Nephron progenitor cell (in vitro differentiated cells): ENCODE measurements around the gene MTERF4.

Experiments used
- DNase-seq: peaks from one replicate; pipeline ENCODE4 v3.0.0; 2021
- H3K27ac Mint-ChIP-seq: 2 replicates; pipeline ENCODE4 v1.8.0; 2021; ENCODE audit warnings: mild to moderate bottlenecking, moderate library complexity, mixed read lengths
- H3K27me3 Mint-ChIP-seq: 2 replicates; pipeline ENCODE4 v1.8.0; 2021; ENCODE audit warnings: mild to moderate bottlenecking, low read depth, mixed read lengths; ENCODE audit not compliant: poor library complexity
- H3K36me3 Mint-ChIP-seq: 2 replicates; pipeline ENCODE4 v1.8.0; 2021; ENCODE audit warnings: low read depth, mixed read lengths
- H3K4me1 Mint-ChIP-seq: 2 replicates; pipeline ENCODE4 v1.8.0; 2021; ENCODE audit warnings: mixed read lengths
- H3K4me3 Mint-ChIP-seq: 2 replicates; pipeline ENCODE4 v1.8.0; 2021; ENCODE audit warnings: mild to moderate bottlenecking, moderate library complexity, mixed read lengths
- H3K9me3 Mint-ChIP-seq: 2 replicates; pipeline ENCODE4 v1.8.0; 2021; ENCODE audit warnings: mild to moderate bottlenecking, moderate library complexity, mixed read lengths
- CTCF ChIP-seq: fragments of 200-600 bp; sonication (generic); IDR thresholded peaks from 2 replicates; pipeline ENCODE4 v1.5.0; 2021; ENCODE audit warnings: antibody characterized with exemption

The MTERF4 gene

GRCh38 chr2:241140445-241140840 is 38.4 kb upstream of the MTERF4 start:
- Mint-ChIP-seq H3K36me3 (no peaks in the 10 kb centered on the region), H3K27me3 (peaks cover 3% of the 10 kb centered on the region), H3K4me1 (no peaks in the 10 kb centered on the region), H3K27ac (peak overlapping the region; percentile 74), H3K9me3 (no peaks in the 10 kb centered on the region), H3K4me3 (no peak overlapping the region)
- DNase-seq, result no peak
- no peak for TF ChIP-seq CTCF

- Mint-ChIP-seq H3K4me1 (no peaks in the 10 kb centered on the region), H3K27ac (no peak overlapping the region), H3K4me3 (no peak overlapping the region), H3K27me3 (no peaks in the 10 kb centered on the region), H3K36me3 (no peaks in the 10 kb centered on the region), H3K9me3 (no peaks in the 10 kb centered on the region)
- no peak for DNase-seq
- TF ChIP-seq CTCF, result no peak
These were observed 37.7 kb upstream of the MTERF4 start for GRCh38 chr2:241139531-241140444.

- no peak for TF ChIP-seq CTCF
- Mint-ChIP-seq H3K4me3 (no peak overlapping the region), H3K27me3 (no peaks in the 10 kb centered on the region)
These were observed 36.4 kb upstream of the MTERF4 start for GRCh38 chr2:241138471-241138870.

GRCh38 chr2:241137276-241138190 is 35.4 kb upstream of the MTERF4 start:
- Mint-ChIP-seq H3K9me3 (no peaks in the 10 kb centered on the region), H3K4me1 (no peaks in the 10 kb centered on the region), H3K27me3 (no peaks in the 10 kb centered on the region), H3K4me3 (no peak overlapping the region), H3K36me3 (peaks cover 12% of the 10 kb centered on the region), H3K27ac (no peak overlapping the region)
- no peak for TF ChIP-seq CTCF
- no peak for DNase-seq

More at GRCh38 chr2:241138471-241138870, 36.4 kb upstream of the MTERF4 start:
- H3K36me3 Mint-ChIP-seq, result peaks cover 4% of the 10 kb centered on the region
- H3K27ac Mint-ChIP-seq, result no peak overlapping the region
- DNase-seq, result no peak
- H3K9me3 Mint-ChIP-seq, result no peaks in the 10 kb centered on the region
- H3K4me1 Mint-ChIP-seq, result no peaks in the 10 kb centered on the region

- Mint-ChIP-seq H3K36me3 (peaks cover 15% of the 10 kb centered on the region), H3K4me3 (no peak overlapping the region), H3K27me3 (no peaks in the 10 kb centered on the region), H3K27ac (no peak overlapping the region), H3K4me1 (no peaks in the 10 kb centered on the region), H3K9me3 (no peaks in the 10 kb centered on the region)
- no peak for TF ChIP-seq CTCF
- DNase-seq, result no peak
These were observed 34.7 kb upstream of the MTERF4 start for GRCh38 chr2:241136661-241137260.
